Keratinocyte (primary cell): ENCODE measurements around the gene KRTAP12-1.

Experiments used
- CTCF ChIP-seq, 3 experiments: IDR thresholded peaks in 1 of 3; conservative IDR thresholded peaks in 1 of 3; optimal IDR thresholded peaks in 1 of 3; 2 replicates in 2 of 3; 3 replicates in 1 of 3; pipeline versions ENCODE3 to v1.5.1; 2011; ENCODE audit warnings: low read length in 3 of 3, mild to moderate bottlenecking in 3 of 3, moderate library complexity in 2 of 3, control low read depth in 1 of 3, inconsistent platforms in 1 of 3; ENCODE audit not compliant: insufficient read depth in 2 of 3; ENCODE audit errors: extremely low read depth in 1 of 3
- EZH2 ChIP-seq: IDR thresholded peaks from one replicate; pipeline ENCODE4 v1.6.1; 2012; ENCODE audit warnings: inconsistent platforms, mild to moderate bottlenecking, low read length, moderate library complexity

DNA sequence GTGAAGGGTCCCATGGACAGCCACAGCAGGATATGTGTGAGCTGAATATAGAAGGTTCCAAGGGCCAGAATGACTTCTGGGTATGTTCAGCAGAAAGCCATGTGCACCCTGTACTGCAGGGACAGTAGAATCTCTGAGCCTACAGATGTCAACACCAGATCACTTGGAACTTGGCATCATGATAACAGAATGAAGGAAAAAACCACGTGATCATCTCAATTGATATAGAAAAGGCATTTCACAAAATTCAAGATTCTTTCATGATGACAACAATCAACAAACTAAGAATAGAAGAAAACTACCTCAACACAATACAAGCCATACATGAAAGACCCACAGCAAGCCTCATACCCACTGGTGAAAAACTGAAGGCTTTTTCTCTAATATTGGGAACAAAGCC lies 14.4 kb downstream of the KRTAP12-1 start:
- TF ChIP-seq EZH2 (no peak), CTCF (optimal IDR thresholded peaks at IDR 0.05 in 1 of 3, IDR thresholded peaks at IDR 0.05 in 1 of 3, conservative IDR thresholded peaks at IDR 0.05 in 1 of 3; ENCODE audit: extremely low read depth in 1 of 3, insufficient read depth in 2 of 3, low read length in 3 of 3) (no peak)
